Measurements from ENCODE around the gene VTI1A.

GRCh38 chr10:112769611-112770370 lies 322.8 kb downstream of the VTI1A start:
- TF ChIP-seq CTCF (IDR thresholded peaks at IDR 0.05) = no peak
- no peak for TF ChIP-seq POLR2A (IDR thresholded peaks at IDR 0.05)

Data from thyroid gland (tissue), 4 donors.